ENCODE data around the gene KCNK4. TPM values are rescaled to one million over a fixed set of nuclear protein-coding genes. Genes with fewer than 3 reads are reported as not detected.
A peak's percentile ranks its signal among the peaks of the same experiment; 100 is the strongest.

Gene KCNK4
- total and polyA plus RNA-seq, 12 donors: 0.10 to 0.54 TPM; not detected in 10

GRCh38 chr11:64268025-64268892, 22.8 kb upstream of the KCNK4 start:
- Histone ChIP-seq H3K4me3 (peak overlapping the region in 1 of 4 donors; percentile 78), H3K4me1 (replicated peaks in 1 of 2) (peaks cover 30 to 43% of the 10 kb centered on the region in 2 donors), H3K36me3 (replicated peaks in 1 of 2) (peaks cover 0 to 32% of the 10 kb centered on the region in 2 donors), H3K27me3 (no peaks in the 10 kb centered on the region), H3K27ac (peak overlapping the region; percentile 94 to 97 (median 96)), H3K9me3 (replicated peaks in 1 of 3) (no peaks in the 10 kb centered on the region)
- intact Hi-C loops (cut with DNase I): no loop called here
- TF ChIP-seq POLR2A (IDR thresholded peaks at IDR 0.05) (no peak), CTCF (IDR thresholded peaks at IDR 0.05) (peak in 4 of 6 experiments; percentile 16 to 58 (median 41))
- 20 to 26% (median 22%) methylated on average over 11 to 23 of the region's 23 CpGs for WGBS, 4 donors
- peak; percentile 89 to 97 (median 96) for DNase-seq

- 0 to 1% (median 1%) methylated on average over 20 to 34 of the region's 34 CpGs for WGBS, 4 donors
- Histone ChIP-seq H3K27me3 (no peaks in the 10 kb centered on the region), H3K36me3 (replicated peaks in 1 of 2) (peaks cover 0 to 24% of the 10 kb centered on the region in 2 donors), H3K4me1 (replicated peaks in 1 of 2) (peaks cover 30 to 43% of the 10 kb centered on the region in 2 donors), H3K27ac (peak overlapping the region; percentile 94 to 97 (median 96)), H3K4me3 (peak overlapping the region; percentile 19 to 91 (median 61)), H3K9me3 (replicated peaks in 1 of 3) (no peaks in the 10 kb centered on the region)
- peak; percentile 53 to 83 (median 71) for DNase-seq
- intact Hi-C loops (cut with DNase I): no loop called here
- TF ChIP-seq CTCF (IDR thresholded peaks at IDR 0.05) (peak in 1 of 6 experiments; percentile 4), POLR2A (IDR thresholded peaks at IDR 0.05) (peak in 1 of 2 donors; percentile 86)
Measured at GRCh38 chr11:64268893-64269539, 22.1 kb upstream of the KCNK4 start.

- TF ChIP-seq POLR2A (IDR thresholded peaks at IDR 0.05) (peak; percentile 4 to 10), CTCF (IDR thresholded peaks at IDR 0.05) (peak in 3 of 6 experiments; percentile 6 to 15 (median 12))
- no peaks in the 10 kb centered on the region for H3K27me3 ChIP-seq
- no peaks in the 10 kb centered on the region for H3K9me3 ChIP-seq (replicated peaks in 1 of 3)
- peak; percentile 97 to 100 (median 99) for DNase-seq
- H3K4me3 ChIP-seq: peak overlapping the region; percentile 25 to 91 (median 61)
- H3K27ac ChIP-seq: peak overlapping the region; percentile 94 to 97 (median 96)
- intact Hi-C loops (cut with DNase I): no loop called here
- 0% methylated on average over 3 to 58 of the region's 58 CpGs for WGBS, 4 donors
- peaks cover 0 to 18% of the 10 kb centered on the region in 2 donors for H3K36me3 ChIP-seq (replicated peaks in 1 of 2)
- peaks cover 30 to 43% of the 10 kb centered on the region in 2 donors for H3K4me1 ChIP-seq (replicated peaks in 1 of 2)
Measured at GRCh38 chr11:64269540-64270220, 21.4 kb upstream of the KCNK4 start.

Measured in adrenal gland (tissue), 12 donors.